ENCODE data around the gene EXOC3. TPM values are rescaled to one million over a fixed set of nuclear protein-coding genes. Genes with fewer than 3 reads are reported as not detected.

EXOC3 gene
- total RNA-seq, 2 donors from 2014 or later, result 60.2 to 89.8 TPM

GRCh38 chr5:443239-444151 is 519 bp downstream of the EXOC3 start:
- Mint-ChIP-seq H3K27ac (peak overlapping the region; percentile 58 to 79), H3K4me1 (ENCODE audit: low read depth in 2 of 2) (peaks cover 13 to 29% of the 10 kb centered on the region in 2 donors), H3K27me3 (no peaks in the 10 kb centered on the region), H3K36me3 (peaks cover 13% of the 10 kb centered on the region), H3K4me3 (peak overlapping the region; percentile 94), H3K9me3 (no peaks in the 10 kb centered on the region)
- ATAC-seq, result peak; percentile 42 to 57
- DNase-seq (ENCODE audit: low spot score), result no peak

- ATAC-seq (no peak), DNase-seq (ENCODE audit: low spot score) (no peak)
- peaks cover 20 to 33% of the 10 kb centered on the region in 2 donors for H3K4me1 Mint-ChIP-seq (ENCODE audit: low read depth in 2 of 2)
- no peaks in the 10 kb centered on the region for H3K27me3 Mint-ChIP-seq
- H3K36me3 Mint-ChIP-seq, result peaks cover 21% of the 10 kb centered on the region
- H3K4me3 Mint-ChIP-seq, result peak overlapping the region; percentile 94
- H3K9me3 Mint-ChIP-seq, result no peaks in the 10 kb centered on the region
- H3K27ac Mint-ChIP-seq, result peak overlapping the region; percentile 58 to 79
Measured at GRCh38 chr5:444226-444625, 1.2 kb downstream of the EXOC3 start.

GRCh38 chr5:445591-445990 is 2.6 kb downstream of the EXOC3 start:
- Mint-ChIP-seq H3K27me3 (no peaks in the 10 kb centered on the region), H3K4me1 (ENCODE audit: low read depth in 2 of 2) (peaks cover 24 to 35% of the 10 kb centered on the region in 2 donors), H3K36me3 (peaks cover 34% of the 10 kb centered on the region), H3K9me3 (no peaks in the 10 kb centered on the region), H3K27ac (peak overlapping the region in 1 of 2 donors; percentile 40), H3K4me3 (peak overlapping the region; percentile 1)
- no peak for DNase-seq (ENCODE audit: low spot score)
- ATAC-seq, result no peak

GRCh38 chr5:446066-446882 is 3.3 kb downstream of the EXOC3 start:
- Mint-ChIP-seq H3K27ac (peak overlapping the region in 1 of 2 donors; percentile 40), H3K27me3 (no peaks in the 10 kb centered on the region), H3K9me3 (no peaks in the 10 kb centered on the region), H3K4me1 (ENCODE audit: low read depth in 2 of 2) (peaks cover 24 to 35% of the 10 kb centered on the region in 2 donors), H3K36me3 (peaks cover 41% of the 10 kb centered on the region), H3K4me3 (peak overlapping the region; percentile 1)
- ATAC-seq (no peak), DNase-seq (ENCODE audit: low spot score) (no peak)

- Mint-ChIP-seq H3K27ac (peak overlapping the region in 1 of 2 donors; percentile 40), H3K9me3 (peaks cover 3% of the 10 kb centered on the region), H3K36me3 (peaks cover 47% of the 10 kb centered on the region), H3K4me1 (ENCODE audit: low read depth in 2 of 2) (peaks cover 24 to 35% of the 10 kb centered on the region in 2 donors), H3K27me3 (no peaks in the 10 kb centered on the region), H3K4me3 (no peak overlapping the region)
- DNase-seq (ENCODE audit: low spot score) (no peak), ATAC-seq (no peak)
Measured at GRCh38 chr5:446883-447263, 3.9 kb downstream of the EXOC3 start.

- Mint-ChIP-seq H3K4me3 (no peak overlapping the region), H3K36me3 (peaks cover 53% of the 10 kb centered on the region), H3K4me1 (ENCODE audit: low read depth in 2 of 2) (peaks cover 30 to 35% of the 10 kb centered on the region in 2 donors), H3K27ac (no peak overlapping the region), H3K27me3 (no peaks in the 10 kb centered on the region), H3K9me3 (peaks cover 8% of the 10 kb centered on the region)
- ATAC-seq, result no peak
- no peak for DNase-seq (ENCODE audit: low spot score)
Measured at GRCh38 chr5:447501-447900, 4.5 kb downstream of the EXOC3 start.

GRCh38 chr5:448061-448765 is 5.2 kb downstream of the EXOC3 start:
- ATAC-seq, result no peak
- Mint-ChIP-seq H3K4me1 (ENCODE audit: low read depth in 2 of 2) (peaks cover 37 to 40% of the 10 kb centered on the region in 2 donors), H3K36me3 (peaks cover 60% of the 10 kb centered on the region), H3K9me3 (peaks cover 8% of the 10 kb centered on the region), H3K4me3 (no peak overlapping the region), H3K27me3 (no peaks in the 10 kb centered on the region), H3K27ac (no peak overlapping the region)
- no peak for DNase-seq (ENCODE audit: low spot score)

- peaks cover 42 to 45% of the 10 kb centered on the region in 2 donors for H3K4me1 Mint-ChIP-seq (ENCODE audit: low read depth in 2 of 2)
- H3K36me3 Mint-ChIP-seq, result peaks cover 66% of the 10 kb centered on the region
- no peak overlapping the region for H3K4me3 Mint-ChIP-seq
- no peak overlapping the region for H3K27ac Mint-ChIP-seq
- no peaks in the 10 kb centered on the region for H3K27me3 Mint-ChIP-seq
- H3K9me3 Mint-ChIP-seq, result peaks cover 8% of the 10 kb centered on the region
- ATAC-seq (no peak), DNase-seq (ENCODE audit: low spot score) (no peak)
Measured at GRCh38 chr5:448766-449090, 5.8 kb downstream of the EXOC3 start.

- no peak for DNase-seq (ENCODE audit: low spot score)
- Mint-ChIP-seq H3K9me3 (peaks cover 8% of the 10 kb centered on the region), H3K27me3 (no peaks in the 10 kb centered on the region), H3K27ac (no peak overlapping the region), H3K4me1 (ENCODE audit: low read depth in 2 of 2) (peaks cover 44 to 47% of the 10 kb centered on the region in 2 donors), H3K4me3 (no peak overlapping the region), H3K36me3 (peaks cover 70% of the 10 kb centered on the region)
- no peak for ATAC-seq
Measured at GRCh38 chr5:449151-449550, 6.2 kb downstream of the EXOC3 start.

- H3K4me3 Mint-ChIP-seq, result no peak overlapping the region
- H3K27ac Mint-ChIP-seq, result no peak overlapping the region
- H3K4me1 Mint-ChIP-seq (ENCODE audit: low read depth in 2 of 2), result peaks cover 31 to 37% of the 10 kb centered on the region in 2 donors
- no peak for DNase-seq (ENCODE audit: low spot score)
- ATAC-seq, result no peak
- peaks cover 68% of the 10 kb centered on the region for H3K36me3 Mint-ChIP-seq
- H3K27me3 Mint-ChIP-seq, result no peaks in the 10 kb centered on the region
- H3K9me3 Mint-ChIP-seq, result peaks cover 8% of the 10 kb centered on the region
Measured at GRCh38 chr5:451587-452458, 8.8 kb downstream of the EXOC3 start.

GRCh38 chr5:452978-453710 is 10.2 kb downstream of the EXOC3 start:
- Mint-ChIP-seq H3K27ac (no peak overlapping the region), H3K27me3 (no peaks in the 10 kb centered on the region), H3K4me1 (ENCODE audit: low read depth in 2 of 2) (peaks cover 27 to 40% of the 10 kb centered on the region in 2 donors), H3K36me3 (peaks cover 66% of the 10 kb centered on the region), H3K9me3 (peaks cover 8% of the 10 kb centered on the region), H3K4me3 (no peak overlapping the region)
- DNase-seq (ENCODE audit: low spot score) (no peak), ATAC-seq (peak in 1 of 2 donors; percentile 15)

GRCh38 chr5:453725-454481 is 10.9 kb downstream of the EXOC3 start:
- DNase-seq (ENCODE audit: low spot score) (no peak), ATAC-seq (no peak)
- Mint-ChIP-seq H3K27ac (no peak overlapping the region), H3K4me1 (ENCODE audit: low read depth in 2 of 2) (peaks cover 29 to 41% of the 10 kb centered on the region in 2 donors), H3K36me3 (peaks cover 66% of the 10 kb centered on the region), H3K27me3 (no peaks in the 10 kb centered on the region), H3K9me3 (peaks cover 8% of the 10 kb centered on the region), H3K4me3 (no peak overlapping the region)
